ENCODE results near the gene PLCZ1. TPM values are rescaled to one million over a fixed set of nuclear protein-coding genes. Genes with fewer than 3 reads are reported as not detected.
A peak's percentile ranks its signal among the peaks of the same experiment; 100 is the strongest.
"Not testable (repeated sequence)": the region's sequence is repeated elsewhere in the genome, so short reads cannot be mapped to it uniquely, and the experiment has no call there.

PLCZ1 gene
- total RNA-seq, 2 donors from 2014 or later, result not detected

- Histone ChIP-seq H3K9me3 (no peaks in the 10 kb centered on the region), H3K27me3 (replicated peaks; ENCODE audit: insufficient read depth) (no peaks in the 10 kb centered on the region), H3K36me3 (no peaks in the 10 kb centered on the region), H3K27ac (no peak overlapping the region), H3K4me1 (ENCODE audit: control insufficient read depth in 1 of 2, low read depth in 2 of 2) (no peaks in the 10 kb centered on the region), H3K4me3 (no peak overlapping the region)
- DNase-seq (ENCODE audit: low spot score) (no peak), ATAC-seq (ENCODE audit: insufficient number of reproducible peaks, low FRiP score, low read depth) (no peak)
- TF ChIP-seq CTCF (IDR thresholded peaks at IDR 0.05), result no peak
These were observed 33.9 kb downstream of the PLCZ1 start for GRCh38 chr12:18703911-18704310.

GRCh38 chr12:18703321-18703720 is 34.5 kb downstream of the PLCZ1 start:
- H3K4me1 ChIP-seq (ENCODE audit: control insufficient read depth in 1 of 2, low read depth in 2 of 2), result no peaks in the 10 kb centered on the region
- no peak overlapping the region for H3K4me3 ChIP-seq
- H3K36me3 ChIP-seq, result no peaks in the 10 kb centered on the region
- H3K9me3 ChIP-seq, result no peaks in the 10 kb centered on the region
- no peak for ATAC-seq (ENCODE audit: insufficient number of reproducible peaks, low FRiP score, low read depth)
- no peak for DNase-seq (ENCODE audit: low spot score)
- no peaks in the 10 kb centered on the region for H3K27me3 ChIP-seq (replicated peaks; ENCODE audit: insufficient read depth)
- H3K27ac ChIP-seq, result no peak overlapping the region
- no peak for TF ChIP-seq CTCF (IDR thresholded peaks at IDR 0.05)

- peak; percentile 96 for ATAC-seq (ENCODE audit: insufficient number of reproducible peaks, low FRiP score, low read depth)
- Histone ChIP-seq H3K27ac (no peak overlapping the region), H3K4me3 (no peak overlapping the region), H3K36me3 (no peaks in the 10 kb centered on the region), H3K27me3 (replicated peaks; ENCODE audit: insufficient read depth) (no peaks in the 10 kb centered on the region), H3K4me1 (ENCODE audit: control insufficient read depth in 1 of 2, low read depth in 2 of 2) (no peaks in the 10 kb centered on the region), H3K9me3 (no peaks in the 10 kb centered on the region)
- no peak for TF ChIP-seq CTCF (IDR thresholded peaks at IDR 0.05)
- no peak for DNase-seq (ENCODE audit: low spot score)
These were observed 37.5 kb downstream of the PLCZ1 start for GRCh38 chr12:18700271-18700670.

GRCh38 chr12:18696971-18697602 is 40.7 kb downstream of the PLCZ1 start:
- TF ChIP-seq CTCF (IDR thresholded peaks at IDR 0.05), result no peak
- Histone ChIP-seq H3K9me3 (no peaks in the 10 kb centered on the region), H3K27me3 (replicated peaks; ENCODE audit: insufficient read depth) (no peaks in the 10 kb centered on the region), H3K4me1 (ENCODE audit: control insufficient read depth in 1 of 2, low read depth in 2 of 2) (no peaks in the 10 kb centered on the region), H3K4me3 (no peak overlapping the region), H3K27ac (no peak overlapping the region), H3K36me3 (no peaks in the 10 kb centered on the region)
- no peak for ATAC-seq (ENCODE audit: insufficient number of reproducible peaks, low FRiP score, low read depth)
- DNase-seq (ENCODE audit: low spot score), result no peak

GRCh38 chr12:18693986-18694385 is 43.8 kb downstream of the PLCZ1 start:
- not testable (repeated sequence) for DNase-seq (ENCODE audit: low spot score); H3K27ac ChIP-seq; H3K4me3 ChIP-seq; H3K9me3 ChIP-seq; H3K36me3 ChIP-seq; ATAC-seq (ENCODE audit: insufficient number of reproducible peaks, low FRiP score, low read depth); H3K4me1 ChIP-seq (ENCODE audit: control insufficient read depth in 1 of 2, low read depth in 2 of 2); H3K27me3 ChIP-seq (replicated peaks; ENCODE audit: insufficient read depth)

GRCh38 chr12:18690653-18691052 is 47.2 kb downstream of the PLCZ1 start:
- Histone ChIP-seq H3K27ac (no peak overlapping the region), H3K4me3 (no peak overlapping the region), H3K36me3 (no peaks in the 10 kb centered on the region), H3K9me3 (no peaks in the 10 kb centered on the region), H3K4me1 (ENCODE audit: control insufficient read depth in 1 of 2, low read depth in 2 of 2) (no peaks in the 10 kb centered on the region), H3K27me3 (replicated peaks; ENCODE audit: insufficient read depth) (no peaks in the 10 kb centered on the region)
- DNase-seq (ENCODE audit: low spot score), result no peak
- no peak for ATAC-seq (ENCODE audit: insufficient number of reproducible peaks, low FRiP score, low read depth)
- TF ChIP-seq CTCF (IDR thresholded peaks at IDR 0.05), result no peak

Data from thoracic aorta (tissue), 2 donors.